ENCODE measurements around the gene LHPP.

LHPP gene

DNA sequence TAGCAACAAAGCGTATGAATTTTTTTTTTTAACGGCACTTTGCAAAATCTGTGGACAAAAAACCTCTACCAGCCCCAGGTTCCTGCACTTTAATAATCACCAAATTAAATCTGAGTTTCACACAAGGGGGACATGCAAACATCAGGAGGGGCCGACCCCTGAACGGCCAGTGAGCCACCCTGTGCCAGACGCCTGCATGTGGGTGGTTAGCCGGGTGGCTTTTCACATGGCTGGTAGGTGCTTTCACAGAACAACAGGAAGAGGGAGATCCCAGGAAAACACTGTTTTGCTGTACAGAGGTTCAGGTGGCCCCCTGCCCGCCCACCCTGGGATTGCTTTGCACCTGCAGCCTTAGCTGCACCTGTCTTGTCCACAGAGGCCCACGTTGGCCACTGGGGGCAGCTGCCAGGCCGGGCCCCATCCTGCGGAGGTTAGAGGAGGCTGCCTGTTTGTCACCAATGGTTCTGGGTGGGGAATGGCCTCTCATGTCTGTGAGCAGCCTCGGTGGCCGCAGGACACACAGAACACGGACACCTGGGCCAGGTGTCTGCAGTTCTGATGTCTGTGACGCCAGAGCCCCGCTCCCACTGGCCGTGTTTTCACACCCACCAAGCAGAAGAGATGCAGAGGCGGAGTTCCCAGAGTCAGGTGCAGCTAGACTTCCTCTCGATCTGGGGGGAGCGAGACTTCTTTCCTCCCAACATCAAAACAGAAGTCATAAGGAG, 174.8 kb downstream of the LHPP start:
- Histone ChIP-seq H3K36me3 (ENCODE audit: control insufficient read depth in 2 of 2, insufficient read depth in 1 of 2, low read length in 2 of 2) (peaks cover 0 to 5% of the 10 kb centered on the region in 2 experiments; a peak in 1 of 3 replicates), H3K9me3 (ENCODE audit: control insufficient read depth, insufficient read depth, low read depth, low read length) (no peaks in the 10 kb centered on the region), H3K4me1 (ENCODE audit: control insufficient read depth, insufficient read depth, low read length) (no peaks in the 10 kb centered on the region), H3K27ac (ENCODE audit: extremely low read depth, low read depth, low read length) (no peak overlapping the region), H3K4me3 (ENCODE audit: low read depth, low read length) (no peak overlapping the region)
- POLR2A ChIA-PET = no interaction called here
- TF ChIP-seq ZSCAN30 (tag by site-specific recombination; IDR thresholded peaks at IDR 0.05) (no peak), WT1 (tag by site-specific recombination; IDR thresholded peaks at IDR 0.05) (no peak), ZNF561 (tag by site-specific recombination; IDR thresholded peaks at IDR 0.05; ENCODE audit: borderline replicate concordance) (no peak), ZNF473 (tag by site-specific recombination; IDR thresholded peaks at IDR 0.05) (no peak), ZNF175 (tag by site-specific recombination; IDR thresholded peaks at IDR 0.05) (no peak), GLIS1 (tag by site-specific recombination; IDR thresholded peaks at IDR 0.05) (no peak), ZNF214 (tag by site-specific recombination; IDR thresholded peaks at IDR 0.05; ENCODE audit: borderline replicate concordance) (no peak), ZNF24 (tag by site-specific recombination; IDR thresholded peaks at IDR 0.05) (no peak), ZNF239 (tag by site-specific recombination; IDR thresholded peaks at IDR 0.05) (no peak), ZNF2 (tag by site-specific recombination; IDR thresholded peaks at IDR 0.05) (no peak), ZNF433 (tag by site-specific recombination; IDR thresholded peaks at IDR 0.05; ENCODE audit: low read depth) (no peak), ZNF621 (tag by site-specific recombination; IDR thresholded peaks at IDR 0.05) (no peak), KLF1 (tag by site-specific recombination; IDR thresholded peaks at IDR 0.05) (no peak)
- TF ChIP-seq, protein P1, sequence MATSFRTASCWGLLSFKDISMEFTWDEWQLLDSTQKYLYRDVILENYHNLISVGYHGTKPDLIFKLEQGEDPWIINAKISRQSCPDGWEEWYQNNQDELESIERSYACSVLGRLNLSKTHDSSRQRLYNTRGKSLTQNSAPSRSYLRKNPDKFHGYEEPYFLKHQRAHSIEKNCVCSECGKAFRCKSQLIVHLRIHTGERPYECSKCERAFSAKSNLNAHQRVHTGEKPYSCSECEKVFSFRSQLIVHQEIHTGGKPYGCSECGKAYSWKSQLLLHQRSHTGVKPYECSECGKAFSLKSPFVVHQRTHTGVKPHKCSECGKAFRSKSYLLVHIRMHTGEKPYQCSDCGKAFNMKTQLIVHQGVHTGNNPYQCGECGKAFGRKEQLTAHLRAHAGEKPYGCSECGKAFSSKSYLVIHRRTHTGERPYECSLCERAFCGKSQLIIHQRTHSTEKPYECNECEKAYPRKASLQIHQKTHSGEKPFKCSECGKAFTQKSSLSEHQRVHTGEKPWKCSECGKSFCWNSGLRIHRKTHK (tag by site-specific recombination; IDR thresholded peaks at IDR 0.05) = no peak
- TF ChIP-seq, protein P2, sequence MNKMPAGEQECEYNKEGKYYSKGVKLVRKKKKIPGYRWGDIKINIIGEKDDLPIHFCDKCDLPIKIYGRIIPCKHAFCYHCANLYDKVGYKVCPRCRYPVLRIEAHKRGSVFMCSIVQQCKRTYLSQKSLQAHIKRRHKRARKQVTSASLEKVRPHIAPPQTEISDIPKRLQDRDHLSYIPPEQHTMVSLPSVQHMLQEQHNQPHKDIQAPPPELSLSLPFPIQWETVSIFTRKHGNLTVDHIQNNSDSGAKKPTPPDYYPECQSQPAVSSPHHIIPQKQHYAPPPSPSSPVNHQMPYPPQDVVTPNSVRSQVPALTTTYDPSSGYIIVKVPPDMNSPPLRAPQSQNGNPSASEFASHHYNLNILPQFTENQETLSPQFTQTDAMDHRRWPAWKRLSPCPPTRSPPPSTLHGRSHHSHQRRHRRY (tag by site-specific recombination; IDR thresholded peaks at IDR 0.05) = no peak
- CTCF ChIA-PET = interaction anchor here (0.6 kb wide), 1 partner anchor 99 kb away, joined by 3 read pairs; no protein-coding TSS in a partner anchor

DNA sequence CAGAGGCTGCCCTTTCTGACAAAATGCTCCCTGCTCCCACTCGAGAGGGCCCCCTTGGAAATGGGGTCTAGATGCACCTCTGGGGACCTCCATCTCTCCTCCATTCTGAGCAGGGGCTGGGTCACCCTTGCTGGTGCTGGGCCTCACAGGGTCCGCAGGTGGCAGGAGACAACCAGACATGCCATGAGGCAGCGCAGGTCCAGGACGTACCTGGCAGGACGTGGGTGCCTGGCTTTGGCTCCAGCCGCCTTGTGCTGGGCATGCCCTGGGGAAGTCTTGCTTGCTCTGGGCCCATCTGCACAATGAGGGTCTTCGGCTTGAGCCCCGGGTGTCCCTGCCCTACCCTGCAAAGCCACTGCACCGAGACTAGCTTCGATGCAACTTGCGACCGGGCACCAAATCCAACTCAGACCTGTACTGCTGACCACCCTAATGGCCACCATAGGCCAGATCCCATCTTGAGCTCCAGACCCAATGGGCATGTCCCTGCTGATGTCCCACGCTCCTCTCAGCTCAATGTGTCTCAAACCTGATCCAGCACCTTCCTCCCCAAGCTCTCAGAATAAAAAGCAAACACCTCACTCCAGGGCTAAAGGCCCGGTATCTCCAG, 175.6 kb downstream of the LHPP start:
- Histone ChIP-seq H3K4me1 (ENCODE audit: control insufficient read depth, insufficient read depth, low read length) (no peaks in the 10 kb centered on the region), H3K36me3 (ENCODE audit: control insufficient read depth in 2 of 2, insufficient read depth in 1 of 2, low read length in 2 of 2) (peaks cover 0 to 7% of the 10 kb centered on the region in 2 experiments; a peak in 1 of 3 replicates), H3K4me3 (ENCODE audit: low read depth, low read length) (no peak overlapping the region), H3K9me3 (ENCODE audit: control insufficient read depth, insufficient read depth, low read depth, low read length) (no peaks in the 10 kb centered on the region), H3K27ac (ENCODE audit: extremely low read depth, low read depth, low read length) (no peak overlapping the region)
- POLR2A ChIA-PET = no interaction called here
- CTCF ChIA-PET = interaction anchor here (0.6 kb wide), 1 partner anchor 22 kb away, joined by 4 read pairs; no protein-coding TSS in a partner anchor
- TF ChIP-seq, protein P3, sequence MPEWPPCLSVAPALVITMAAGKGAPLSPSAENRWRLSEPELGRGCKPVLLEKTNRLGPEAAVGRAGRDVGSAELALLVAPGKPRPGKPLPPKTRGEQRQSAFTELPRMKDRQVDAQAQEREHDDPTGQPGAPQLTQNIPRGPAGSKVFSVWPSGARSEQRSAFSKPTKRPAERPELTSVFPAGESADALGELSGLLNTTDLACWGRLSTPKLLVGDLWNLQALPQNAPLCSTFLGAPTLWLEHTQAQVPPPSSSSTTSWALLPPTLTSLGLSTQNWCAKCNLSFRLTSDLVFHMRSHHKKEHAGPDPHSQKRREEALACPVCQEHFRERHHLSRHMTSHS (tag by site-specific recombination; IDR thresholded peaks at IDR 0.05) = no peak
- no peak for TF ChIP-seq ZNF561 (tag by site-specific recombination; IDR thresholded peaks at IDR 0.05; ENCODE audit: borderline replicate concordance)
- no peak for TF ChIP-seq ZNF155 (tag by site-specific recombination; IDR thresholded peaks at IDR 0.05)
- TF ChIP-seq ZNF2 (tag by site-specific recombination; IDR thresholded peaks at IDR 0.05) = no peak
- no peak for TF ChIP-seq KLF8 (tag by site-specific recombination; IDR thresholded peaks at IDR 0.05)
- no peak for TF ChIP-seq ZNF335 (tag by site-specific recombination; conservative IDR thresholded peaks at IDR 0.05)
- TF ChIP-seq ZBTB1 (tag by site-specific recombination; IDR thresholded peaks at IDR 0.05) = no peak
- TF ChIP-seq, protein P4, sequence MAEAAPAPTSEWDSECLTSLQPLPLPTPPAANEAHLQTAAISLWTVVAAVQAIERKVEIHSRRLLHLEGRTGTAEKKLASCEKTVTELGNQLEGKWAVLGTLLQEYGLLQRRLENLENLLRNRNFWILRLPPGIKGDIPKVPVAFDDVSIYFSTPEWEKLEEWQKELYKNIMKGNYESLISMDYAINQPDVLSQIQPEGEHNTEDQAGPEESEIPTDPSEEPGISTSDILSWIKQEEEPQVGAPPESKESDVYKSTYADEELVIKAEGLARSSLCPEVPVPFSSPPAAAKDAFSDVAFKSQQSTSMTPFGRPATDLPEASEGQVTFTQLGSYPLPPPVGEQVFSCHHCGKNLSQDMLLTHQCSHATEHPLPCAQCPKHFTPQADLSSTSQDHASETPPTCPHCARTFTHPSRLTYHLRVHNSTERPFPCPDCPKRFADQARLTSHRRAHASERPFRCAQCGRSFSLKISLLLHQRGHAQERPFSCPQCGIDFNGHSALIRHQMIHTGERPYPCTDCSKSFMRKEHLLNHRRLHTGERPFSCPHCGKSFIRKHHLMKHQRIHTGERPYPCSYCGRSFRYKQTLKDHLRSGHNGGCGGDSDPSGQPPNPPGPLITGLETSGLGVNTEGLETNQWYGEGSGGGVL (tag by site-specific recombination; IDR thresholded peaks at IDR 0.05) = no peak
- no peak for TF ChIP-seq ZNF629 (tag by site-specific recombination; IDR thresholded peaks at IDR 0.05)
- TF ChIP-seq ZEB2 (tag by site-specific recombination; IDR thresholded peaks at IDR 0.05) = no peak
- no peak for TF ChIP-seq ZNF114 (tag by site-specific recombination; IDR thresholded peaks at IDR 0.05)
- TF ChIP-seq, protein P5, sequence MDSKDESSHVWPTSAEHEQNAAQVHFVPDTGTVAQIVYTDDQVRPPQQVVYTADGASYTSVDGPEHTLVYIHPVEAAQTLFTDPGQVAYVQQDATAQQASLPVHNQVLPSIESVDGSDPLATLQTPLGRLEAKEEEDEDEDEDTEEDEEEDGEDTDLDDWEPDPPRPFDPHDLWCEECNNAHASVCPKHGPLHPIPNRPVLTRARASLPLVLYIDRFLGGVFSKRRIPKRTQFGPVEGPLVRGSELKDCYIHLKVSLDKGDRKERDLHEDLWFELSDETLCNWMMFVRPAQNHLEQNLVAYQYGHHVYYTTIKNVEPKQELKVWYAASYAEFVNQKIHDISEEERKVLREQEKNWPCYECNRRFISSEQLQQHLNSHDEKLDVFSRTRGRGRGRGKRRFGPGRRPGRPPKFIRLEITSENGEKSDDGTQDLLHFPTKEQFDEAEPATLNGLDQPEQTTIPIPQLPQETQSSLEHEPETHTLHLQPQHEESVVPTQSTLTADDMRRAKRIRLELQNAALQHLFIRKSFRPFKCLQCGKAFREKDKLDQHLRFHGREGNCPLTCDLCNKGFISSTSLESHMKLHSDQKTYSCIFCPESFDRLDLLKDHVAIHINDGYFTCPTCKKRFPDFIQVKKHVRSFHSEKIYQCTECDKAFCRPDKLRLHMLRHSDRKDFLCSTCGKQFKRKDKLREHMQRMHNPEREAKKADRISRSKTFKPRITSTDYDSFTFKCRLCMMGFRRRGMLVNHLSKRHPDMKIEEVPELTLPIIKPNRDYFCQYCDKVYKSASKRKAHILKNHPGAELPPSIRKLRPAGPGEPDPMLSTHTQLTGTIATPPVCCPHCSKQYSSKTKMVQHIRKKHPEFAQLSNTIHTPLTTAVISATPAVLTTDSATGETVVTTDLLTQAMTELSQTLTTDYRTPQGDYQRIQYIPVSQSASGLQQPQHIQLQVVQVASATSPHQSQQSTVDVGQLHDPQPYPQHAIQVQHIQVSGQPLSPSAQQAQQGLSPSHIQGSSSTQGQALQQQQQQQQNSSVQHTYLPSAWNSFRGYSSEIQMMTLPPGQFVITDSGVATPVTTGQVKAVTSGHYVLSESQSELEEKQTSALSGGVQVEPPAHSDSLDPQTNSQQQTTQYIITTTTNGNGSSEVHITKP (tag by site-specific recombination; IDR thresholded peaks at IDR 0.05) = no peak
- no peak for TF ChIP-seq MZF1 (tag by site-specific recombination; IDR thresholded peaks at IDR 0.05; ENCODE audit: borderline replicate concordance)
